GM19099 (cell line): Measurements from ENCODE around the gene C22orf23.

Source experiments
- POLR2A ChIP-seq: IDR thresholded peaks from 3 replicates; pipeline ENCODE4 v1.6.1; 2011; ENCODE audit warnings: low read depth; ENCODE audit not compliant: insufficient read length; ENCODE audit errors: extremely low read depth

The C22orf23 gene

GRCh38 chr22:37967637-37968451 lies 14.4 kb upstream of the C22orf23 start:
- TF ChIP-seq POLR2A = no peak

- no peak for TF ChIP-seq POLR2A
Observed at GRCh38 chr22:37967147-37967546, 13.7 kb upstream of the C22orf23 start.

GRCh38 chr22:37965940-37966664 lies 12.7 kb upstream of the C22orf23 start:
- no peak for TF ChIP-seq POLR2A

GRCh38 chr22:37961062-37961461 lies 7.7 kb upstream of the C22orf23 start:
- TF ChIP-seq POLR2A = no peak

- TF ChIP-seq POLR2A = no peak
Observed at GRCh38 chr22:37959231-37959825, 5.9 kb upstream of the C22orf23 start.

GRCh38 chr22:37957232-37957631 lies 3.8 kb upstream of the C22orf23 start:
- no peak for TF ChIP-seq POLR2A

GRCh38 chr22:37954686-37955085 lies 1.3 kb upstream of the C22orf23 start:
- no peak for TF ChIP-seq POLR2A

- no peak for TF ChIP-seq POLR2A
Observed at GRCh38 chr22:37953062-37953436, 352 bp downstream of the C22orf23 start.

- TF ChIP-seq POLR2A = no peak
Observed at GRCh38 chr22:37951305-37951704, 2.1 kb downstream of the C22orf23 start.

GRCh38 chr22:37943825-37944198 lies 9.6 kb downstream of the C22orf23 start:
- no peak for TF ChIP-seq POLR2A

GRCh38 chr22:37943136-37943824 lies 10.1 kb downstream of the C22orf23 start:
- no peak for TF ChIP-seq POLR2A

GRCh38 chr22:37942133-37942532 lies 11.3 kb downstream of the C22orf23 start:
- TF ChIP-seq POLR2A = no peak

- no peak for TF ChIP-seq POLR2A
Observed at GRCh38 chr22:37940698-37941376, 12.6 kb downstream of the C22orf23 start.

- no peak for TF ChIP-seq POLR2A
Observed at GRCh38 chr22:37933711-37934376, 19.6 kb downstream of the C22orf23 start.
